Epithelial cell of proximal tubule (primary cell): Measurements from ENCODE around the gene VDAC1. TPM values are rescaled to one million over a fixed set of nuclear protein-coding genes. Genes with fewer than 3 reads are reported as not detected.

Experiments
- DNase-seq: peaks from one replicate; pipeline ENCODE4 v3.0.0-alpha.2; 2011; ENCODE audit warnings: low read depth
- H3K4me3 ChIP-seq: 2 replicates; pipeline ENCODE4 v1.5.1; 2011; ENCODE audit warnings: low read depth, mild to moderate bottlenecking, low read length
- total RNA-seq: library from RNA; depleted of rRNA; stranded (reverse); fragments of >200 nt; gene quantifications from 2 replicates; pipeline ENCODE4 v1.2.3, GENCODE V29; 2015
- TF ChIP-seq, protein P1 (sequence below): conservative IDR thresholded peaks from 2 replicates; pipeline ENCODE4 v1.5.1; 2012; ENCODE audit warnings: low read depth, mild to moderate bottlenecking, low read length

VDAC1 gene
- total RNA-seq, 1 donor from 2014 or later = 295 TPM

DNA sequence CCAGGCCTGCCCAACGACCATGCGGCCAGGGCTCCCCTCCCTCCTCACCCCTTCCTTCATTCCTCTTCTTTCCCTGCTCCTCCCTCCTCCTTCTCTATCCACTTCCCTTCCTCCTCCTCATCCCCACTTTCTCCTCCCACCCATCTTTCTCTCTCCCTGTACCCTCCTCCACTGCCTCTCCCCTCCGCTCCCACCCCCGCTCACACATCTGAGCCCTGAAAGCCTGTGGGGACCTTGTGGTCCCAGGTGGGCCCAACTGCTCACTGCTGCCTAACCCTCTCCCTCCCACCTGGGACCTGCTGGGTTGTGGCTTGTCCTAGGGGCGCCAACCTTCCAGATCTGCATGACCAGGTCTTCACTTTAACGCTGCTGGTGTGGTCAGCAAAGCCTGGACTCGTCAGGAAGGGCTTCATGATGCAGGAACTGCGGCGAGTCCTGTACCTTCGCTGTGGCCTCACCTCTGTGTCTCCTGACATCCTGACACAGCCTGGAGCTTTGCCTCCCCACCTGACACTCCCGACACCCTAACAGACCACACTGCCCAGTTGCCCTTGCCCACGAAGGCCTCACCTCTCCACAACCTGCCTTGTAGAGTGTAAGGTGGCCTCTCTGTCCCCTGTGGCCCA, 71.0 kb downstream of the VDAC1 start:
- H3K4me3 ChIP-seq = no peak overlapping the region
- no peak for DNase-seq
- TF ChIP-seq, protein P1, sequence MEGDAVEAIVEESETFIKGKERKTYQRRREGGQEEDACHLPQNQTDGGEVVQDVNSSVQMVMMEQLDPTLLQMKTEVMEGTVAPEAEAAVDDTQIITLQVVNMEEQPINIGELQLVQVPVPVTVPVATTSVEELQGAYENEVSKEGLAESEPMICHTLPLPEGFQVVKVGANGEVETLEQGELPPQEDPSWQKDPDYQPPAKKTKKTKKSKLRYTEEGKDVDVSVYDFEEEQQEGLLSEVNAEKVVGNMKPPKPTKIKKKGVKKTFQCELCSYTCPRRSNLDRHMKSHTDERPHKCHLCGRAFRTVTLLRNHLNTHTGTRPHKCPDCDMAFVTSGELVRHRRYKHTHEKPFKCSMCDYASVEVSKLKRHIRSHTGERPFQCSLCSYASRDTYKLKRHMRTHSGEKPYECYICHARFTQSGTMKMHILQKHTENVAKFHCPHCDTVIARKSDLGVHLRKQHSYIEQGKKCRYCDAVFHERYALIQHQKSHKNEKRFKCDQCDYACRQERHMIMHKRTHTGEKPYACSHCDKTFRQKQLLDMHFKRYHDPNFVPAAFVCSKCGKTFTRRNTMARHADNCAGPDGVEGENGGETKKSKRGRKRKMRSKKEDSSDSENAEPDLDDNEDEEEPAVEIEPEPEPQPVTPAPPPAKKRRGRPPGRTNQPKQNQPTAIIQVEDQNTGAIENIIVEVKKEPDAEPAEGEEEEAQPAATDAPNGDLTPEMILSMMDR = no peak

DNA sequence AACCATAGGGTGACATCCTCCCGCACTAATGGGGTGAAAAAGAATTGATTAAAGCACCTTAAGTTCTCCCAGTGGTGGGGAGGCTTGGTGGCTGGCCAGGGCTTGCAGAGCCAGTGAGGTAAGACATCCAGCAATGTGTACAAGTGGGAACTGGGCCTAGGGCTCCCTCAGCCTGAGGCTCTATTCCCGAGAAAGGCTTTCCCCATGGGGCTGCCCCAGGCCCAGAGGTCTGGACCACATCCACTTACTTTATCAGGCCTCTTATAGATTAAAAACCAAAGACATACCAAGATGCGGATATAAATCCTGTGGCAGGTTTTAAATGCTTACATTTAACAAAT, 71.6 kb downstream of the VDAC1 start:
- no peak overlapping the region for H3K4me3 ChIP-seq
- DNase-seq = no peak
- TF ChIP-seq, protein P1 = no peak

DNA sequence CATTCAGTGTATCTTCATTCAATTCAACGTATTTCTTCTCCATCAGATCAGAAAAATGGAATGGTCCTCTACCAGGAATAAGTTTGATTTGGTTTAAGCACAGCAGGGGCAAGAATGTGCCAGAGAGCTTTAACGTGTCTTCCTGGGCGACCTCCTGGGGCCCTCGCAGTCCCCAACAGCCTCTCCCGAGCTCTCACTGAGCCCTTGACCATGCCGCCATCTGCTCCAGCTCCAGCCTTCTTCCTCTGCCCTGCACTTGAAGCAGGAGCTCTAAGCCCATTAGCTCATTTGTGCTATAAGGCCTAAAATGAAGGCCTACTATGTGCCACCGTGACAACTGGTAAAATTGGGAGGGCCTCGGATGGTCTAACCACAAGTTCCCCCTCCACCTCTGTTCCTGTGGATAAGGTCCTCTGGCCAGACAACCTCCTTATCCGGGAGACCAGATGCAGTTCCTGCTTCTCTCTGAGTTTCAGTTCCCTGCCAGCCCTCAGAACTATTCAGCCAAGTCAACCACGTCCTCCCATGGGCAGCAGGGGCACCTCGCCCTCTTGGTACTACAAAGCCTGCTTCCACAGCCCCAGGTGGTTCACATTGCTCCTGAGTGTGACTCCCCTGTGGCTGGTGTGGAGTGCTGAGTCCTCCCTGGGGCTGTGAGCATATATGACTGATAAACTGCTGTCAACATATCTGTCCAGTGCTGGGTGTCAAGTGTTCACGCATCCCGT, 72.2 kb downstream of the VDAC1 start:
- TF ChIP-seq, protein P1 = no peak
- H3K4me3 ChIP-seq = no peak overlapping the region
- DNase-seq = no peak

DNA sequence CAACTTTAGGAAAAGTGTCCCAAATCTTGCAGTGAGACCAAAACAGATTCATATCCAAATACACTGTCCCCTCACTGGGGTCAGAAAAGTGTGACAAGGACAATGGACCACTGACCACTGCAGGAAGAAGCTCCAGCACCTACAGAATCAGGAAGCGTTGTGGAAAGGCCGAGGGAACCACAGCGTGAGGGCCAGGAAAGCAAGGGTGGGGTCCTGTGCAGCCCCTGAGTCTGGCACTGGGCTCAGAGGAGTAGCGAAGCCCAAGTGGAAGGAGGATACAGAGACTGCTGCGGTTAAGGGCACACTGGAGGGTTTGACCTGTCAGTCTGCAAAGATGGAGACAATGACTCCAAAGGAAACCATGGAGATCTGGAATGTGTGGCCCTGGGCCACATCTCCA, 73.2 kb downstream of the VDAC1 start:
- TF ChIP-seq, protein P1 = no peak
- H3K4me3 ChIP-seq = no peak overlapping the region
- no peak for DNase-seq

DNA sequence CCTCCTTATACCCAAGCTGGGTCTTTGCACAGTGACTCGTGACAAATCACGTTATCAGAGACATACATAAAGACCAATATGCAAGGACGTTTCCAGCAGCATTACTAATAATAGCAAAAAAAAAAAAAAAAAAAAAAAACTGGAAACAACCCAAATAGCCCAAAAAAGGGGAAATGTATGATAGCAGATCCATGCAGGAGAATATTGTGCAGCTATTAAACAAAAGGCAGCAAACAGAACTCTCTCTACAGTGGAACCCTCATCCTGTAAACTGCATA, 74.0 kb downstream of the VDAC1 start:
- no peak for DNase-seq
- H3K4me3 ChIP-seq = no peak overlapping the region
- TF ChIP-seq, protein P1 = no peak

DNA sequence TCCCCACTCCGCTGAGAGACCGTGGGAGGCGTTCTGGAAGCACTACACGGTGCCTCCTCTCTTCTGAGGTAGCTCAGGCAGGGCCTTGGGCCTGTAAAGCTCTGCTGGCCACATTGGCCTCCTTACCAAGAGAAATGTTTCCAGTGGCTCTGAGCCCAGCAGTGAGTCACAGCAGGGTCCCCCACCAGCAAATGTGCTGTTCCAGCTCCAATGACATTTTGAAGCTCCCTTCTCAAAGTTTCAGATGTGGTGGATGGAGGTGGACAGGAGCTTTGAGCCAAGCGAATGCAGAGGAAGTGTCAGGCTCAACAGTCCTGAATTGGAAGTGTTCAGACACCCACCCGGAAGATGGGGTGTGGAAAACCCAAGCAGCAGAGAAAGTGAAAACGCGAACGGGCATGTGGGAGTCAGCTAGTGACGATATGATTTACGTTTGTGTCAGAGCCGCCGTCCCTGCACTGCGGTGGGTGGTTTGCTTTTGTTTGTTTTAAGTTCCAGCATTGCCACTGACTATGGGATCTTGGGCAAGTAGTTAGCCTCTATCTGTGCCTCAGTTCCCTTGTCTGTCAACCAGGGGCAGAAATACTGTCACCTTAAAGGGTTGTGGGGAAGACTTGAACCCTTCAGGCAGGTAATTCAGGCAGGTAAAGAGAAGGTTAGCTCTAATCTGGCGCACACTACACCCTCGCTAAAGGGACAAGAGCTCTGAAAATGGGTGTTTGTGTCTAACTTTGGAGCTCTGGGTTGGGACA, 74.5 kb downstream of the VDAC1 start:
- no peak for DNase-seq
- TF ChIP-seq, protein P1 = no peak
- H3K4me3 ChIP-seq = no peak overlapping the region
